Activated CD8-positive, alpha-beta memory T cell treated with anti-CD3 and anti-CD28 coated beads, Interleukin-2, amount 50 U/mL, for 24 hours (primary cell): ENCODE data around the gene D2HGDH.
"Not testable (repeated sequence)": the region's sequence is repeated elsewhere in the genome, so short reads cannot be mapped to it uniquely, and the experiment has no call there.

Source experiments
- DNase-seq: peaks from one replicate; pipeline ENCODE4 v3.0.0-alpha.2; 2020; ENCODE audit errors: extremely low read depth

D2HGDH gene

DNA sequence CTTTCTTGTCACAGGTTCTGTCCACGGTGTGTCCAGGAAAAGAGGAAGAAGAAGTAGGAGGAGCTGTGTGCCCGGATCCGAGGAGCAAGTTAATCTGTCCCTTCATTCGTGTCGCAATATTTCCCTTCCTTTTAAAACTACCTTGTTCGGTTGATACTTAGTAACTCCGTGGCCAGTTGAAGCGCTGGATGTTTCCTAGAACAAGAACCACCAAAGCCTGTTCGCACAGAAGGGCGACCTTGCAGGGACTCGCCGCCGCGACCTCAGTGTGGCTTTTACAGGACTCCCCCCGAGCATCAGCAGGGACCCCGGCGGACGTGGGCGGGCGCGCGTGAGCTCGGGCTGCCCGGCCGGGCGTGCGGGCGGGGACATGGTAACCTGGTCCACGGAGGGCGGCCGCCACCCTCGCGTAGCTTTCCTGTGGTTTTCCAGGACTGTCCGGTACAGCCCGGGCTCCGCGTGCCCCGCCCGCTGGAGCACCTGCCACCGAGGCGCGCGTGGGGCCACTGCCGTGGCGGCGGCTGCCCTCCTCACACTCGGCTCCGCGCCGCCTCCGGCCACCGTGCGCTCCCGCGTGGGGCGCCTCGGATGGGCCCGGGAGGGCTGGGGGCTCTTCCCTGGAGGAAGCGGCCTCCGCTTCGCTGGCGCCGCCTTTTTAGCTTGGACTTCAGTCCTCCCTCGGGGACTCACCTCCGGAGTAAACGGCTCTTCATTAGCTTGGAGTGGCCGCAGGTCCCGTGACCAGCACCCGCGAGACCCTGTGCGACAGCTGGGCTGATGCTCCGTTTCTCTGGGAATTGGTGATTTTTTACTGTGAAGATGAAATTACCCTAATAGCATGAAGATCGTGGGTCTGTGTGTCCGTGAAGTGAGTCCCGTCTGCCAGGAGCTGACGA, 9.2 kb upstream of the D2HGDH start:
- DNase-seq, result no peak

DNA sequence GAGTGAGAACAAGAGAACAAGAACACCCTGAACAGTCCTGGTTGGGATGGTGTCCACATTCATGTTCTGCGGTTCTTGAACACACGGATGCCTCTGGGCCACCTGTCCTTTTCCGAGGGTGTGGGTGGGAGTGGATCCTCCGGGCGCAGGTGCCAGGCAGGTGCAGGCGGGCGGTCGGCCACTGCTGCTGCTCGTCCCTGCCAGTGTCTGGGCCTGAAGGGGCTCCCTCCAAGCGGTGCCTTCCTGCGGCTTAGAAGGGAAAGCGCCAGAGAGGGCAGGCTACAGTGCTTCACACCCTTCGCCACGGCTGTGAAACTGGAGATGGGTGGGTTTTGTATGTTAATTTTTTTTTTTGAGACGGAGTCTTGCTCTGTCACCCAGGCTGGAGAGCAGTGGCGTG, 8.0 kb upstream of the D2HGDH start:
- DNase-seq, result no peak

DNA sequence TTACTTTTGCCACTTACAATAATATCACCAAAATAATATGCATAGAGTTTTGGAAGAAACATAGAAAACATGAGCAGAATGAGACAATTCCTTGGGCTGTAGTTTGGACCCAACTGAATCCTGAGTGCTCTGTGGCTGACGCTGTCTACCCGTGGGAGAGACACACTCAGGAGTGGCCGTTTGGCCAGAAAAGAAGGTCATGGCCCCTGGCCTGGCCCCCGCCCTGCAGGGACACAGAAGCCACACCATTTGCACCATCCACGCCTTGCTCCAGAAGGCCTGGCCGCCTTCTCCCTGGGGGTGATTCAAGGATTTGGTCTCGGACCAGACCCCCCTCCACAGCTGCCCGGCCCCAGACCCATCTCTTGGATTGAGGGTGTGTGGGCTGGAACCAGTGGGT, 6.4 kb upstream of the D2HGDH start:
- DNase-seq, result no peak

GRCh38 chr2:241728627-241729026, 5.8 kb upstream of the D2HGDH start:
- DNase-seq, result no peak

- no peak for DNase-seq
Measured at GRCh38 chr2:241729868-241730267, 4.6 kb upstream of the D2HGDH start.

GRCh38 chr2:241730671-241731293, 3.6 kb upstream of the D2HGDH start:
- no peak for DNase-seq

DNA sequence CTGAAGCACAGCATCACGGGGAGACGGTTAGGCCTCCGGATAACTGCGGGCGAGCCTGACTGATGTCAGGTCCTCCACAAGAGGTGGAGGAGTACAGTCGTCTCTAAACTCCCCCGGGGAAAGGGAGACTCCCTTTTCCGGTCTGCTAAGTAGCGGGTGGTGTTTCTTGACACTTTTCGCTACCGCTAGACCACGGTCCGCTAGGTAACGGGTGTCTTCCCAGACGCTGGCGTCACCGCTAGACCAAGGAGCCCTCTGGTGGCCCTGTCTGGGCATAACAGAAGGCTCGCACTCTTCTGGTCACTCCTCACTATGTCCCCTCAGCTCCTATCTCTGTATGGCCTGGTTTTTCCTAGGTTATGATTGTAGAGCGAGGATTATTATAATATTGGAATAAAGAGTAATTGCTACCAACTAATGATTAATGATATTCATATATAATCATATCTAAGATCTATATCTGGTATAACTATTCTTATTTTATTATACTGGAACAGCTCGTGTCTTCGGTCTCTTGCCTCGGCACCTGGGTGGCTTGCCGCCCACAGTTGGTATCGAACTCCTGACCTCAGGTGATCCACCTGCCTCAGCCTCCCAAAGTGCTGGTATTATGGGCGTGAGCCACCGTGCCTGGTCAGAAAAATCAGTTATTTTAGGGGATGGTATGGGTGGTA, 1.8 kb upstream of the D2HGDH start:
- not testable (repeated sequence) for DNase-seq

GRCh38 chr2:241733391-241734207, 831 bp upstream of the D2HGDH start:
- DNase-seq, result no peak

DNA sequence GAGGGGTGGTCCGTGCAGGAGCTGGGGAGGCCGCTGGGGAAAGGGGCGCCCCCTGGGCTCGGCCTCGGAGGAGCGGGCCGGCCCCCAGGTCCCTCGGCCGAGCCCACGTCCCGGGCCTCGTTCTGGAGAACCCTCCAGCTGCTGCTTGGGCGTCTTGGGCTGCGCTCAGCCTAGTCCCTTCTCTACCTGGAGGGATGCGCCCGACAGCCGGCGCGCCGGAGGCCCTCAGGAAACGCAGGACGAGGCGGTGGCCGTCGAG, 293 bp upstream of the D2HGDH start:
- no peak for DNase-seq

GRCh38 chr2:241736111-241736510, 1.7 kb downstream of the D2HGDH start:
- DNase-seq, result no peak

GRCh38 chr2:241738040-241738686, 3.7 kb downstream of the D2HGDH start:
- DNase-seq, result no peak

GRCh38 chr2:241739177-241739576, 4.7 kb downstream of the D2HGDH start:
- DNase-seq, result no peak

DNA sequence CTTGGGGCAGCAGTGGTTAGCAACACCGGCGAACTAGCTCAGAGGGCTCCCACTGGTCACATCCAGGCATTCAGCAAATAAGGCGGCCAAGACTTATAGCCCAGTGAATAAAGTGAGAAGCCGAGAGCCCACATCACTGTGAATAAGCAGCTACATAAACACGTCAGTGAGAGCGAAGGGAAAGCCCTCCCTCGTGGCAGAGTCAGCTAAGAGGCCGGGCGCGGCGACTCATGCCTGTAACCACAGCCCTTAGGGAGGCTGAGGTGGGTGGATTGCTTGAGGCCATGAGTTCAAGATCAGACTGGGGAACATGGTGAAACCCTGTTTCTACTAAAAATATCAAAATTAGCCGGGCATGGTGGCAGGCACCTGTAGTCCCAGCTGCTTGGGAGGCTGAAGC, 5.2 kb downstream of the D2HGDH start:
- no peak for DNase-seq

GRCh38 chr2:241741016-241741415, 6.6 kb downstream of the D2HGDH start:
- DNase-seq, result no peak

GRCh38 chr2:241742320-241742939, 8.0 kb downstream of the D2HGDH start:
- DNase-seq, result no peak

GRCh38 chr2:241743008-241743407, 8.6 kb downstream of the D2HGDH start:
- not testable (repeated sequence) for DNase-seq

DNA sequence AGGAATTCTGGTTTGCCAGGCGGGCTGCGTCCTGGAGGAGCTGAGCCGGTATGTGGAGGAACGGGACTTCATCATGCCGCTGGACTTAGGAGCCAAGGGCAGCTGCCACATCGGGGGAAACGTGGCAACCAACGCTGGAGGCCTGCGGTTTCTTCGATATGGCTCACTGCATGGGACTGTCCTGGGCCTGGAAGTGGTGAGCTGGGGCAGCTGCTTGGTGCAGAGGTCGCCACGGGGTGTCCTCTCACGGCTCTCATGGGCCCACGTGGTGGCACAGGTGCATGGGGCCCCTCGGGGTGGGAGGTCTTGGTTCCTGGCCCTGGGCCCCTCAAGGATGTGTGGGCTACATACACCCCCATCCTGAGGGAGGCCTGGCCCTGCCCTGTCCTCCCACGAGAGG, 9.2 kb downstream of the D2HGDH start:
- no peak for DNase-seq

DNA sequence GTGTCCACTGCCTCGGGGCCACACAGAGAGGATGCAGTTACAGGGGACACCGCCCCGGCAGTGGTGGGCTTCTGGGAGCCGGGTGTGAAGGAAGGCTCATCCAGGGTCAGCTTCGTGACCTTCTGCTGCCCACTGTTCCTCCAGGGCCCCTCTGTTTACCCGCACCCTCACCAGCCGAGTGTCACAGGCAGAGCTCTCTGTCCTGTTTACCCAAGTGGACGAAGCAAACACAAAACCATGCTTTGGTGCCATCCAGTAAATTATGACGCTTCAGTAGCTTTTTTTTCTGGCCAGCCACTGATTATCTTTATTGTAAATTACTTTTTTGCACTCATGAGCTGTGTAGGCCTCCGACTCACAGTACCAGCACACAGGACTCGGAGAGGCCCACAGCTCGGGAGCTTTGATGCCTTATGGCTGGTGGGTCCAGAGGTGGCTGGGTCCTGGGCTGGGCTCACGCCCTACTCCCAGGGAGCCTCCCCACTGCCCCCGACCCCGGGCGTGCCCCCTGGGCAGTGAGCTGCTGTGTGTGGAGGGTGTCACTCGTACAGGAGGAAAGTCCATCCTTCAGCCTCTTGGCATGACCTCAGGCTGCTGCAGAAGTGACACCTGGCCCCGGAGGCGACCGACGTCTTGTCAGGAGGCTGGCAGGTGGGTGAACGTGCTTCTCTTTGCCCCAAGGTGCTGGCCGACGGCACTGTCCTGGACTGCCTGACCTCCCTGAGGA, 9.8 kb downstream of the D2HGDH start:
- DNase-seq, result no peak

- no peak for DNase-seq
Measured at GRCh38 chr2:241745276-241745675, 10.8 kb downstream of the D2HGDH start.

DNA sequence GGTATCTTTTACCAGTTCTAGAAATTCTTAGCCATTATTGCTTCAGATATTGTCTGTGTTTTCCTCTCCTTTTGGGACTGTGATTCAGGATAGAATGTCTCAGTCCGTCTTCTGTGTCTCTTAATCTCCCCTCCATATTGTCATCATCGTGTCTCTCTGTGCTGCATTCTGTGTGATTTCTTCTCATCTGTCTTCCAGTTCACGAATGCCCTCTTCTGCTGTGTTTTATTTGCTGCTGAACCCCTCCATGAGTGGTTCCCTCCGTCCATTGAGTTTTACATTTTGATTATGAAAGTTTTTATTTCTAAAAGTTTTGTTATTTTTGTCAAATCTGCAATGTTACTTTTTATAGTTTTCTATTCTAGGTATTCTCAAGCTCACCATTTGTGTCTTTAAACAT, 11.7 kb downstream of the D2HGDH start:
- no peak for DNase-seq
